GM21526 (cell line): Measurements from ENCODE around the gene ZNF732.
"Not testable (repeated sequence)": the region's sequence is repeated elsewhere in the genome, so short reads cannot be mapped to it uniquely, and the experiment has no call there.

Experiments used
- ATAC-seq: cut with Tn5 transposase; IDR thresholded peaks from one replicate; pipeline ENCODE4 v1.9.1; 2021; ENCODE audit warnings: moderate library complexity; ENCODE audit not compliant: unreplicated experiment, low FRiP score

Gene ZNF732

DNA sequence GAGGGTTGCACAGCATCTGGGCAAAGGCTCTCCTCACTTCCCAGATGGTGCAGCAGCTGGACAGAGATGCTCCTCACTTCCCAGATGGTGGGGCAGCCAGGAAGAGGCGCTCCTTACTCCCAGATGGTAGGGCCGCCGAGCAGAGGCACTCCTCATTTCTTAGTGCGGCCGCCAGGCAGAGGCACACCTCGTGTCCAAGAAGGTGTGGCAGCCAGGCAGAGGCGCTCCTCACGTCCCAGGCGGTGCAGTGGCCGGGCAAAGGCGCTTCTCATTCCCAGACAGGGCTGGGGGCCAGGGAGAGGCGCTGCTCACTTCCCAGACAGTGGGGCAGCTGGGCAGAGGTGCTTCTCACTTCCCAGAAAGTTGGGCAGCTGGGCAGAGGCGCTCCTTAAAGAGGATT, 48.8 kb downstream of the ZNF732 start:
- ATAC-seq: no peak

DNA sequence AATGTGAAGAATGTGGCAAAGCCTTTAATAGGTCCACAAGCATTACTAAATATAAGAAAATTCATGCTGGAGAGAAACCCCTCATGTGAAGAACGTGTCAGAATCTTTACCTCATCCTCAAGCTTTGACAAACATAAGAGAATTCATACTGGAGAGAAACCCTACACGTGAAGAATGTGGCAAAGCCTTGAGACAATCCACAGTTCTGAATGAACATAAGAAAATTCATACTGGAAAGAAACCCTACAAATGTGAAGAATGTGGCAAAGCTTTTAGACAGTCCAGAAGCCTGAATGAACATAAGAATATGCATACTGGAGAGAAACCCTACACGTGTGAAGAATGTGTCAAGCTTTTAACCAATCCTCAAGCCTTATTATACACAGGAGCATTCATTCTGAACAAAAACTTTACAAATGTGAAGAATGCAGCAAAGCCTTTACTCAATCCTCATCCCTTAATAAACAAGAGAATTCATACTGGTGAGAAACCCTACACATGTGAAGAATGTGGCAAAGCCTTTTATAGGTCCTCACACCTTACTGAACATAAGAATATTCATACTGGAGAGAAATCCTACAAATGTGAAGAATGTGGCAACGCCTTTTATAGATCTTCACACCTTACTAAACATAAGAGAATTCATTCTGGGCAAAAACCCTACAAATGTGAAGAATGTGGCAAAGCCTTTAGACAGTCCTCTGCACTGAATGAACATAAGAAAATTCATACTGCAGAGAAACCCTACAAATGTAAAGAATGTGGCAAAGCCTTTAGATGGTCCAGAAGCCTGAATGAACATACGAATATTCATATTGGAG, 51.1 kb downstream of the ZNF732 start:
- no peak for ATAC-seq

DNA sequence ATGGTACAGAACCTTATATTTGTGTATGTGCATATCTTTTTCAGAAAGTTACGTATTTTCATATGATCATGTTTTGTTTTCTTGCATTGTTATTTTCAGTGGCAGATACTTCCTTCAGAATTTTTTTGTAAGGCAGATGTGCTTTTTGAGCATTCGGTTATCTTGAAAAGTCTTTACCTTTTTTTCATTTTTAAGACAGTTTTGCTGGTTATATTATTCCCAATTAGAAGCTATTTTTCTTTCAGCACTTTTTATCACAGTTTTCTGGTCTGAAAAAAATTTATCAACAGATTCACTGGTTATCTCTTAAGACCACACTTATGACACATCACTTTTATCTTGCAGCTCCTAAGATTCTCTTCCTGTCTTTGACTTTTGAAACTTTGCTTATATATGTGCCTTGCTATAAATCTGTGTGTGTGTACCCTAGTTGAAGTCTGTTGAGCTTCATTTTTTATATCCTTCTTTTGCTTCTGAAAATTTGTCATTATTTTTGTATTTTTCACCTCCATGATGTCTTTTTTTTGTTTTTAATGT, 53.1 kb downstream of the ZNF732 start:
- no peak for ATAC-seq

DNA sequence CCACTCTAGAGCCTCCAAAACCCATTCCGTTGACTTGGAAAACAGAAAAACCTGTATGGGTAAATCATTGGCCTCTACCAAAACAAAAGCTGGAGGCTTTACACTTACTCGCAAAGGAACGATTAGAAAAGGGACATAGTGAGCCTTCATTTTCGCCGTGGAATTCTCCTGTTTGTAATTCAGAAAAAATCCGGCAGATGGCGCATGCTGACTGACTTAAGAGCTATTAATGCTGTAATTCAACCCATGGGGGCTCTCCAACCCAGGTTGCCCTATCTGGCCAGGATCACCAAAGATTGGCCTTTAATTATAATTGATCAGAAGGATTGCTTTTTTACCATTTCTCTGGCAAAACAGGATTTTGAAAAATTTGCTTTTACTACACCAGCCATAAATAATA, 60.8 kb downstream of the ZNF732 start:
- ATAC-seq: no peak

DNA sequence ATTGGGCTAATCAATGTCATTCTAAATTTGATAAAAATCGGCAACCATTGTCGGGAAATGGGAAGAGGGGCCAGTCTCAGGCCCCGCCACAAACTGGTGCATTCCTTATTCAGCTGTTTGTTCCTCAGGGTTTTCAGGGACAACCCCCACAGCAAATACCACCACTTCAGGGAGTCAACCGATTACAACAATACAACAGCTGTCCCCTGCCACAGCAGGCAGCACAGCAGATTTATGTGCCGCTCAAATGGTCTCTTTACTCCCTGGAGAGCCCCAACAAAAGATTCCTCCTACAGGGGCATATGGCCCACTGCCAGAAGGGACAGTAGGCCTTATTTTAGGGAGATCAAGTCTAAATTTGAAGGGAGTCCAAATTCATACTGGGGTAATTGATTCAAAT, 61.8 kb downstream of the ZNF732 start:
- ATAC-seq: no peak

DNA sequence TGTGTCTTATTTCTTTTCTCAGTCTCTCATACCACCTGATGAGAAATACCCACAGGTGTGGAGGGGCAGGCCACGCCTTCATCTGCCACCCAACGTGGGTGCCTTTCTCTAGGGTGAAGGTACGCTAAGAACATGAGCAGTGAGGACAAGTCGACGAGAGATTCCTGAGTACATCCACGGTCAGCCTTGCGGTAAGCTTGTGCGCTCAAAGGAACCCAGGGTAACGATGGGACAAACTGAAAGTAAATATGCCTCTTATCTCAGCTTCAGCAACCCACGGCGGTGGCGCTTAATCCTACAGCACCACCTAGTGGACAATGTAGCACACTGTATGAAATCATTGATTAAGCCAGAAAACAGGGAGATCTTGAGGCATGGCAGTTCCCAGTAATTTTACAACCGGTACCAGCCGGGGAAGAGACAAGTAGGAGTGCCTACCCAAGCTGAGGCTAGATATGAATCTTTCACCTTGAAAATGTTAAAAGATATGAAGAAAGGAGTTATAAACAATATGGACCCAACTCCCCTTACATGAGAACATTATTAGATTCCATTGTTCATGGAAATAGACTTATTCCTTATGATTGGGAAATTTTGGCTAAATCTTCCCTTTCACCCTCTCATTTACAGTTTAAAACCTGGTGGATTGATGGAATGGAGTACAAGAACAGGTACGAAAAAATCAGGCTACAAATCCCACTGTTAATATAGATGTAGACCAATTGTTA, 63.0 kb downstream of the ZNF732 start:
- ATAC-seq: no peak

DNA sequence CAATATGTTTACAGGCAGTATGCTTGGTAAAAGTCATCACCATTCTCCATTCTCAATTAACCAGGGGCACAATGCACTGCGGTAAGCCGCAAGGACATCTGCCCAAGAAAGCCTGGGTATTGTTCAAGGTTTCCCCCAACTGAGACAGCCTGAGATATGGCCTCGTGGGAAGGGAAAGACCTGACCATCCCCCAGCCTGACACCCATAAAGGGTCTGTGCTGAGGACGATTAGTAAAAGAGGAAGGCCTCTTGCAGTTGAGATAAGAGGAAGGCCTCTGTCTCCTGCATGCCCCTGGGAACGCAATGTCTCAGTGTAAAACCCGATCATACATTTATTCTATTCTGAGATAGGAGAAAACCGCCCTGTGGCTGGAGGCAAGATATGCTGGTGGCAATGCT, 63.9 kb downstream of the ZNF732 start:
- ATAC-seq: not testable (repeated sequence)

DNA sequence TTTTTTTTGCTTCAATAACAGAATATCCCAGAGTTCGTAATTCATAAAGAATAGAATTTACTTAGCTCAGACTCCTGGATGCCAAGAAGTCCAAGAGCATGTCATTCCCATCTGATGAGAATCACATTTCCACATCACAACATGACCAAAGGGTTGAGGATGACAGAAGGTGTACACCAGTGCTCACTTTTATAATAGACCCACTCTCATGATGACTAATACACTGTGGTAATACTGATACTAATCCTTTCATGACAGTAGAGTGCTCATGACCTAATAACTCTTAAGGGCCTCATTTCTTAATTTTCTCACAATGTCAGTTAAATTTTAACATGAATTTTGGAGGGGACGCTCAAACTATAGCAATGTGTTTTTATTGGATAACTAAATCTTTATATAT, 69.2 kb downstream of the ZNF732 start:
- ATAC-seq: no peak

DNA sequence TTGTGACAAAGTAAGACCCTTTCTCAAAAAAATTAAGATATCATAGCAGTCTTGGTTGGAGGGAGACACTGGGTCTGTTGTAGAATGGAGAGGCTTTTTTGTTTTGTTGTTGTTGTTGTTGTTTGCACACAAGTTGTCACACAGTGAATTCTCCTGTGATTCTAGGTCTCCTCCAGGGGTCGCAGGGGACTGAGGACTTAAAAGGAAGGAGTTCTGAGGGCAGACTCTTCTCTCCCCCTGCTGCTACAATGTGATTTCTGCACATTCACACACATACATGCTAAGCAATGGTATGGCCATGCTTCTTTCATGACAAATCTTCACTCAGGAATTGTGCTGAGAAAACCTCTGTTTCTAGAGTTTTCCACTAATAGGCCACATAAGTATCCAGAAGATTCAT, 71.1 kb downstream of the ZNF732 start:
- no peak for ATAC-seq

DNA sequence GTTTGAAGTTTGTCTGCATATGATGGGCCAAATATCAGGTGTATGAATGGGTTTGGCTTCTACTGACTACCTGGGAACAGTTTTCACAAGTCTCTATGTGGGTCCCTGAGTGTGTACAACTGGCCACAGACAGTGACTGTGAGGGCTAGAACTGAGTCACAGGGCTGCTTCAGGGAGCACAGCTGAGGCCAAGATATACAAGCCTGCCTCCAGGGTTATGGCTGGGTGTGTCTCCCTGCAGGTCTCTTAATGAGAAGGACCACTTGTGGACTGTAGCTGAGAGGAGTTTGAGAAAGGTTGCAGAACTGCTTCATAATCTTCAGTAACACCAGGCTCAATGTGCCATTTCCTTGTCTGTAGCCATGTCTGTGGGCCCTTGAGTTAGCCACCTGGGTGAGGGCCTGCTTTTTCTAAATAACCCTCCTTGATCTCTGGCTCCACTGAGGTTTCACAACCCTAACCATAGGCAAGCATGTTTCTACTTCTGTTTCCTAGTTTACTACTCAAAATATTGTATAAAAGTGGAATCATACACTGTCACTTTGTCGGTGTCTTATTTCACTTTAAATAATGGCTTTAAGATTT, 81.3 kb downstream of the ZNF732 start:
- no peak for ATAC-seq
